HG02759 (cell line): ENCODE results near the gene SH3BP4.

Source experiments
- ATAC-seq: cut with Tn5 transposase; IDR thresholded peaks from one replicate; pipeline ENCODE4 v1.9.1; 2021; ENCODE audit warnings: mild to moderate bottlenecking, moderate library complexity; ENCODE audit not compliant: unreplicated experiment

The SH3BP4 gene

GRCh38 chr2:234996069-234996940 lies 44.5 kb downstream of the SH3BP4 start:
- no peak for ATAC-seq

DNA sequence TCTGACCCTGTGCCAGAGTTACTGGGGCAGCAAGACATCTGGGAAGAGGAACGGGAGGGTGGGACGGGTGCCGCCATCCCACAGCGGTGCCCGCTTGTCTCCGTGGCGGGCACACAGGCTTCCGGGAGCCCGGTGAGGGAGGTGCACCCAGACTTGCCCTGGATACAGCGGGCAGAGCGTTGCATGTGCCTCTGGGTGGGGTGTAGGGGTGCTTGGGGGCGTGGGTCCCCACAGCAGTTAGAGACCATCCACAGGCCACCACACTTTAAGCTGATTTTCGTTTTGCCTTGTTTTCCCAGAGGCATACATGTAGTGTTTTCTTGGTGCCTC lies 45.1 kb downstream of the SH3BP4 start:
- ATAC-seq = no peak

GRCh38 chr2:234997389-234997788 lies 45.6 kb downstream of the SH3BP4 start:
- ATAC-seq = no peak

GRCh38 chr2:234998404-234999211 lies 46.8 kb downstream of the SH3BP4 start:
- ATAC-seq = no peak

- no peak for ATAC-seq
Observed at GRCh38 chr2:234999740-235000425, 48.1 kb downstream of the SH3BP4 start.

DNA sequence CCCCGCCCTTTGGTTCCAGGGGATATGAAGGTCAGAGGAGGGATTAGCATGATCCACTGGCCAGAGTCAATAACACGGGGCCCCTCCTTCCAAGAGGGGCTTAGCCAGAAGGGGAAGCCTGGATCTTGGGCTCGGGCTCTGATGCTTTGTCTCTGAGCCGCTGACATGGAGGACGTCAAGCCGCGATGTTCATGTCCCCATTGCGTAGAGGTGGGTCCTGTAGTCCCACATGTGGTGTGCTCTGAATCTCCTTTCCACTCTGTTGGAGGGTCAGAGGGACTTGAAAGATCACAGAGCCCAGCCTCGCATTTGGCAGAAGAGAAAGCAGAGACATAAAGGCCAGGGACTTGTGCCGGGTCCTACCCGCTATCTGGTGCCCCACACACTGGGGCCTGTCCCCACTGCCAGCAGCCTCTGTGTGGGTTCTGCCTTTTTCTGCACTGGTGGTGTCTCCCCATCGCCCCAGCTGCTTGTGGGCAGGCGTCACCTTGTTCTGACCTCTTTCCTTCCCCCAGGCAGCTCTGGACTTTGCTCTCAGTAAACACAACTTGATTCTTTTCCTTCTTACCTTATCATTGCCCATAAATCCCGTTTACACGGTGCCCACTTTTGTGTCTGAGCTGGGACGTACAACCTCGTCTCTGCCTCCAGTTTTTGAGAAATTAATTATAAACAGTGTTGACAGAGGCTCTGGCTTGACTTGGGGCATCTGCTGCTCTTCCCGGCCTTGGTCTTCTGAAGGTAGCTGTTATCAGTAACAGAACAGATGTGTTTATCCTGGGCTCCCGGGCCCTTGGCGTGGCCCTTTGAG lies 48.8 kb downstream of the SH3BP4 start:
- no peak for ATAC-seq

DNA sequence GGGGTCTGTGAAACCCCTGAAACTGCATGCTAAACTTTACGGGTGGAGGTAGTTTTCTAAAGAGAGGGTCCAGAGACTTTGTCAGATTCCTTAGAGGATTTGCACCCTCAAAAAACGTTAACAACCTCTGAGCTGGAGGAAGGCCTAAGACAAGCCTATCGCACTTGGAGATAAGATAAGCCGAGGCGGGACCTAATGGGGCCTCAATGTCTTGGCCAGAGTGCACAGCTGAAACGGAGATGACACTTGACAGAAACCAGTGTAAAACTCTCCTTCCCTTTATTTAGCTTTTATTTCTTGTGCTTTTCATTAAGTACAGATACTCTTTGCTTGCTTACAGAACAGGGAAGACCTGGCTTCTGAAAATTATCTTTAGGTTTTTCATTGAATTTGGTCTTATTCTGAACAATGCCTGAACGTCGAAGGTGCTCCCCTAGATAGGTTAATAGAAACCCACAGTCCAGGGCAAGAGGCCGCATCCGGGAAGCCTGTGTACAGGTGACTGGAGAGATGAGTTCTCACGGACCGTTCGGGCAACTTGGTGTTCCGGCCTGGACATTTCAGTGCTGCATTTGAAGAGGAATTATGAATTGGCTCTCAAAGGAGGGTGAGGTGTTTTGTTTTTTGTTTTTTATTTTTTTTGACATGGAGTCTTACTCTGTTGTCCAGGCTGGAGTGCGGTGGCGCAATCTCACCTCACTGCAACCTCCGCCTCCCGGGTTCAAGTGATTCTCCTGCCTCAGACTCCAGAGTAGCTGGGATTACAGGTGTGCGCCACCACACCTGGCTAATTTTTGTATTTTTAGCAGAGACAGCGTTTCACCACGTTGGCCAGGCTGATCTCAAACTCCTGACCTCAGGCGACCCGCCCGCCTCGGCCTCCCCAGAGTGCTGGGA lies 49.7 kb downstream of the SH3BP4 start:
- no peak for ATAC-seq

DNA sequence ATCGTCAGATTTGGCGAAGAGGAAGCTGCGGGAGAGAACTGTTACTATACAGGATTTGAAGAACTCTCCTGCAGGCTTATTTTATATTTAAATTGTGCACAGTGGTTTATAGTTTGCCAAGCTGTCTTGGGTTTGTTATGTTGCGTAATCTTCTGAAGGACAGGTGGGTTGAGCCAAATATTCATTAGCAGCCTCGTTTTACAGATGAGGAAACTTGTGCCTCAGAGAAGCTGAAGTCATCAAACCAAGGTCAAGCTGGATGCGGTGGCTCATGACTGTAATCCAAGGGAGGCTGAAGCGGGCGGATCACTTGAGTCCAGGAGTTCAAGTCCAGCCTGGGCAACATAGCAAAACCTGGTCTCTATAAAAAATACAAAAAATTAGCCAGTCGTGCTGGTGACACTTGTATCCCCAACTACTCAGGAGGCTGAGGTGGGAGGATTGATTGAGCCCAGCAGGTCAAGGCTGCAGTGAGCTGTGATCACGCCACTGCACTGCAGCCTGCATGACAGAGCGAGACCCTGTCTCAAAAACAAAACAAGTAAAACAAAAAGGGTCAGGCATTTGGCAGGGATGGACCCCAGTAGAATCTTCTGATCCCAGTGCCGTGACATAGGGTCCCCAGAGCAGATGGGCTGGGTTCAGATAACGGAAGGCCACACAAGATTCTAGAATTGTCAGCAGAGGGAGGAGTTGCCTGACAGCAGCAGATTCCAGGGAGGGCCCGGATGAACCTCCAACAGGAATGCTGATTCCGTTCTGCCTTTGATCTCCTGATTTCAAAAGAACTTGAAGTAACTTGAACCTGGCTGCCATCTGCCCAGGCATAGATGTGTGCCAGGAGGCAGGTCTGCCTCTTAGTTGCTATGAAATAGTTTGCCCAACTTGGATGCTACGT lies 50.6 kb downstream of the SH3BP4 start:
- no peak for ATAC-seq

GRCh38 chr2:235003096-235003775 lies 51.4 kb downstream of the SH3BP4 start:
- ATAC-seq = no peak

- no peak for ATAC-seq
Observed at GRCh38 chr2:235004329-235004903, 52.6 kb downstream of the SH3BP4 start.

DNA sequence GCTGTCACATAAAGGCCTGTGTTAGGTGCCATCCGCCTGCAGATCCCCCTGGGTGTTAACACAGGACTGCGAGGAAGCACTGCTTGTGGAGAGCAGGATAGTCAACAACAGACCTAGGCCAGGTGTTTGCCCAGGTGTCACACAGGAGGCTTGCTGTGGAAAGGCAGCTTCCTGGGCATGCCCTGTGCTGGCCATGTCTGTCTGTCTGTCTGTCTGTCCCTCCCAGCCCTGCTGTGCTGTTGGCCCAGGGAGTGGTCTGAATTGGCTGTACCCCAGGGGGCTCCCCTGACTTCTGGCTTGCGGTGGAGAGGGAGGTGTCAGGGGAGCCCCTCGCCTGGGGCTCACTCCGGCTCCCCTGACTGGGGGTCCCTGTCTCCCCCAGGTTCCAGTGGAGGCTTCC lies 53.2 kb downstream of the SH3BP4 start:
- ATAC-seq = no peak

- no peak for ATAC-seq
Observed at GRCh38 chr2:235005603-235006259, 53.9 kb downstream of the SH3BP4 start.

GRCh38 chr2:235006461-235006860 lies 54.6 kb downstream of the SH3BP4 start:
- ATAC-seq = no peak

DNA sequence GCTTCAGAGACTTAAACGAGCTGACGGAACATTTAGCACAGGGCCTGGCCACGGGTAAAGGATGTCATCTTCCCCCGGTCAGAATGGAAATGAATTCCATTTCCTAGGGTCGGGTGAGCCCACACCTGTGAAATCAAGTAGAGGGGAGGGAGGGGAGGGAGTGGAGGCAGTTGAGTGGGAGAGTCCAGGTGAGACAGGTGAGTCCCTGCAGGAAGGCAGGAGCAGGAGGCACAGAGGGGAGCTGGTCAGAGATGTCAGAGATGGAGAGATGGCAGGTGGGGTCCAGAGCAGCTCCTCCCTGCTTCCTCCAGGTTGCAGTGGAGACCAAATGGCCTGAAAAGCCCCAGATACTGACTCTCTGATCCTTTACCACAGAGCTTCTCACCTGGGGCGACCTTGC lies 55.2 kb downstream of the SH3BP4 start:
- no peak for ATAC-seq

- no peak for ATAC-seq
Observed at GRCh38 chr2:235007664-235008457, 56.0 kb downstream of the SH3BP4 start.

- no peak for ATAC-seq
Observed at GRCh38 chr2:235008584-235009044, 56.8 kb downstream of the SH3BP4 start.
